ENCODE measurements around the gene SPDYE18. TPM values are rescaled to one million over a fixed set of nuclear protein-coding genes. Genes with fewer than 3 reads are reported as not detected.
"Not testable (repeated sequence)": the region's sequence is repeated elsewhere in the genome, so short reads cannot be mapped to it uniquely, and the experiment has no call there.

The SPDYE18 gene, protein sequence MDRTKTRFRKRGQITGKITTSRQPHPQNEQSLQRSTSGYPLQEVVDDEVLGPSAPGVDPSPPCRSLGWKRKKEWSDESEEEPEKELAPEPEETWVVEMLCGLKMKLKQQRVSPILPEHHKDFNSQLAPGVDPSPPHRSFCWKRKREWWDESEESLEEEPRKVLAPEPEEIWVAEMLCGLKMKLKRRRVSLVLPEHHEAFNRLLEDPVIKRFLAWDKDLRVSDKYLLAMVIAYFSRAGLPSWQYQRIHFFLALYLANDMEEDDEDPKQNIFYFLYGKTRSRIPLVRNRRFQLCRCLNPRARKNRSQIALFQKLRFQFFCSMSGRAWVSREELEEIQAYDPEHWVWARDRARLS
- total RNA-seq: 0.60 and 0.93 TPM in 2 replicates
- long read RNA-seq, partial matches to known transcripts: 0 of 2 reads
- long read RNA-seq, other reads (novel, unspliced or antisense): 2 of 2 reads

GRCh38 chr7:77062557-77062956, at the start of gene SPDYE18:
SPDYE18 (minus strand) TSS chr7:77062558; CDS start chr7:77060512, 2,046 bp downstream.
- H3K27me3 Mint-ChIP-seq; H3K4me3 Mint-ChIP-seq (ENCODE audit: low read depth); H3K36me3 Mint-ChIP-seq (ENCODE audit: insufficient read depth); DNase-seq (ENCODE audit: low spot score, unreplicated experiment); H3K9me3 Mint-ChIP-seq (ENCODE audit: low read depth); H3K4me1 Mint-ChIP-seq (ENCODE audit: low read depth); H3K27ac Mint-ChIP-seq: not testable (repeated sequence)

DNA sequence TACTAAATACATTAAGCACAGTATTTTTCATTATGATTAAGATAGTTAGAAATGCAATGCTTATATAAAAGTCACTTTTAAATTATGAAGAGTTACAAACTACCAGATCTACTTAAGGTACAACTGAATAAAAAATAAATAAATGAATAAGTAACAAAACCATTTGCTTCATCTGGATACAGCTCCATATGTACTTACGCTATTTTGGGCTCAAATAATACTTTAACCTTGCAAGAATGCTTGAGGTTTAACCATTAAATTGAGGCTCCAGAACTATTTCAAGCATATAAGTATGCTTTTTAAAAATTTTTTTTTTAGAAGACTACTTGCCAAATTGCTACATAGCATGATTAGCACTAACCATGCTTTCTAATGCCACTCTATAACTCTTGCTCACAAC, 46.0 kb upstream of the SPDYE18 start:
- H3K27me3 Mint-ChIP-seq; H3K27ac Mint-ChIP-seq; DNase-seq (ENCODE audit: low spot score, unreplicated experiment); H3K4me1 Mint-ChIP-seq (ENCODE audit: low read depth); H3K9me3 Mint-ChIP-seq (ENCODE audit: low read depth); H3K36me3 Mint-ChIP-seq (ENCODE audit: insufficient read depth); H3K4me3 Mint-ChIP-seq (ENCODE audit: low read depth): not testable (repeated sequence)

GRCh38 chr7:77107659-77108058, 45.3 kb upstream of the SPDYE18 start:
- not testable (repeated sequence) for H3K27ac Mint-ChIP-seq; H3K36me3 Mint-ChIP-seq (ENCODE audit: insufficient read depth); DNase-seq (ENCODE audit: low spot score, unreplicated experiment); H3K9me3 Mint-ChIP-seq (ENCODE audit: low read depth); H3K27me3 Mint-ChIP-seq; H3K4me1 Mint-ChIP-seq (ENCODE audit: low read depth); H3K4me3 Mint-ChIP-seq (ENCODE audit: low read depth)

- not testable (repeated sequence) for H3K27ac Mint-ChIP-seq; H3K4me1 Mint-ChIP-seq (ENCODE audit: low read depth); H3K36me3 Mint-ChIP-seq (ENCODE audit: insufficient read depth); H3K27me3 Mint-ChIP-seq; H3K9me3 Mint-ChIP-seq (ENCODE audit: low read depth); DNase-seq (ENCODE audit: low spot score, unreplicated experiment); H3K4me3 Mint-ChIP-seq (ENCODE audit: low read depth)
Observed at GRCh38 chr7:77105904-77106303, 43.5 kb upstream of the SPDYE18 start.

DNA sequence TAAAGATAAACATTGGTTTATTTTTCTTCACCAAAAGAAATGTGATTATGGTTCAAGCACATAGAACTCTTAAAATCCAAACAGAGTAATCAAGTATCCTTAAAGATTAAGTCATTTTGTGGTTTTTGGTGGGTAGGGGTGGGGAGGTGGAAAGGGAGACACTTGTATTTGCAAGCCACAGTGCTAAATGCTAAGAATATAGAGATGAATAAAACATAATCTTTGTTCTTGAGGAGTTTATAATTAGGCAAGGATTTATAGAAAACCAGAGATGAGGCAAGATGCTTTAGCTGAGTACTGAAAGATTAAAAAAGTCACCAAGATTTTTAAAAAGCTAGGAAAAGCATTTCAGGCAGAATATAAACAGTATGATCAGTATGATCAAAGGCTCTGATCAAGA, 40.3 kb upstream of the SPDYE18 start:
- H3K27me3 Mint-ChIP-seq; H3K4me1 Mint-ChIP-seq (ENCODE audit: low read depth); DNase-seq (ENCODE audit: low spot score, unreplicated experiment); H3K27ac Mint-ChIP-seq; H3K4me3 Mint-ChIP-seq (ENCODE audit: low read depth); H3K36me3 Mint-ChIP-seq (ENCODE audit: insufficient read depth); H3K9me3 Mint-ChIP-seq (ENCODE audit: low read depth): not testable (repeated sequence)

GRCh38 chr7:77101187-77101586, 38.8 kb upstream of the SPDYE18 start:
- DNase-seq (ENCODE audit: low spot score, unreplicated experiment); H3K4me1 Mint-ChIP-seq (ENCODE audit: low read depth); H3K9me3 Mint-ChIP-seq (ENCODE audit: low read depth); H3K4me3 Mint-ChIP-seq (ENCODE audit: low read depth); H3K36me3 Mint-ChIP-seq (ENCODE audit: insufficient read depth); H3K27me3 Mint-ChIP-seq; H3K27ac Mint-ChIP-seq: not testable (repeated sequence)

GRCh38 chr7:77100501-77100900, 38.1 kb upstream of the SPDYE18 start:
- not testable (repeated sequence) for H3K4me1 Mint-ChIP-seq (ENCODE audit: low read depth); DNase-seq (ENCODE audit: low spot score, unreplicated experiment); H3K4me3 Mint-ChIP-seq (ENCODE audit: low read depth); H3K9me3 Mint-ChIP-seq (ENCODE audit: low read depth); H3K27me3 Mint-ChIP-seq; H3K36me3 Mint-ChIP-seq (ENCODE audit: insufficient read depth); H3K27ac Mint-ChIP-seq

DNA sequence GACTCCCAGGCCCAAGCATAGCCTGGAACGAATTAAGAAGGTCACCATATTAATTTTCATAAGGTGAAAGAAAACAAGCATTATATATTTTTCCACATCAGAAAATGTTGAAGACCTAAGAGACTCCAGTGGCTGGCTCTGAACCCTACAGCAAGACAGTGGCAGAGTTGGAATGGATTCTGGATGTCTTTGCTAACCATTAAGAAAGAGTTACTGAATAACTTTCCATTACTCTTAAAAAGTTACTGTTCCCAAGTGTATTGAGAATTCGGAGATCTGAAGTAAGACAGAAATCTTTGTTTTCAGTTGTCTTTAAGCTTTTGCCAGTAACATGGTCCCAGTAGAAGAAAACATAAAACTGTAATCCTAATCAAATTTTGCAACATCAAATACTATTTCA, 29.9 kb upstream of the SPDYE18 start:
- DNase-seq (ENCODE audit: low spot score, unreplicated experiment); H3K4me1 Mint-ChIP-seq (ENCODE audit: low read depth); H3K27me3 Mint-ChIP-seq; H3K4me3 Mint-ChIP-seq (ENCODE audit: low read depth); H3K27ac Mint-ChIP-seq; H3K9me3 Mint-ChIP-seq (ENCODE audit: low read depth): not testable (repeated sequence)
- H3K36me3 Mint-ChIP-seq (ENCODE audit: insufficient read depth): peaks cover 26% of the 10 kb centered on the region

GRCh38 chr7:77082192-77082591, 19.8 kb upstream of the SPDYE18 start:
- not testable (repeated sequence) for DNase-seq (ENCODE audit: low spot score, unreplicated experiment); H3K27me3 Mint-ChIP-seq; H3K4me1 Mint-ChIP-seq (ENCODE audit: low read depth); H3K9me3 Mint-ChIP-seq (ENCODE audit: low read depth); H3K36me3 Mint-ChIP-seq (ENCODE audit: insufficient read depth); H3K27ac Mint-ChIP-seq; H3K4me3 Mint-ChIP-seq (ENCODE audit: low read depth)

GRCh38 chr7:77080236-77080635, 17.9 kb upstream of the SPDYE18 start:
- not testable (repeated sequence) for H3K4me3 Mint-ChIP-seq (ENCODE audit: low read depth); H3K27ac Mint-ChIP-seq; H3K4me1 Mint-ChIP-seq (ENCODE audit: low read depth); H3K27me3 Mint-ChIP-seq; H3K9me3 Mint-ChIP-seq (ENCODE audit: low read depth); H3K36me3 Mint-ChIP-seq (ENCODE audit: insufficient read depth); DNase-seq (ENCODE audit: low spot score, unreplicated experiment)

GRCh38 chr7:77079624-77080023, 17.3 kb upstream of the SPDYE18 start:
- not testable (repeated sequence) for H3K9me3 Mint-ChIP-seq (ENCODE audit: low read depth); H3K27ac Mint-ChIP-seq; H3K4me1 Mint-ChIP-seq (ENCODE audit: low read depth); DNase-seq (ENCODE audit: low spot score, unreplicated experiment); H3K27me3 Mint-ChIP-seq; H3K36me3 Mint-ChIP-seq (ENCODE audit: insufficient read depth); H3K4me3 Mint-ChIP-seq (ENCODE audit: low read depth)

DNA sequence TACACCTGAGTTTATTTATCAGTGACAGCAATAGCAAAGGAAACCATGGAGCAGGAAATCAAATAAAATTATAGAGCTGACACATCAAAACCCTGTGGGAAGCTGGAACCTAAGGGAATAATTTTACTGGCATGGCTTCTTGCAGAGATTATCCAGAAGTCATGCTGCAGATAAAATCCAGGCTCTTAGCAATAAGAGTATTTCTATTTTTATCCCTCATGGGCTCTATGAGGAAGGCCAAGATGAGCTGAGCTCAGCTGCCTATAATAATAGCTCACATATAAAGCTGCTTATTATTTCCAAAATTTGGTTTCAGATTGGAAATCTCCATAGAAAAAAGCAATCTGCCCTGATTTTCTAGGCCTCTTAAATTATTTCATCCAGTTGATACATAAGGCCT, 16.8 kb upstream of the SPDYE18 start:
- H3K27me3 Mint-ChIP-seq; DNase-seq (ENCODE audit: low spot score, unreplicated experiment): not testable (repeated sequence)

GRCh38 chr7:77077060-77077459, 14.7 kb upstream of the SPDYE18 start:
- H3K27ac Mint-ChIP-seq; H3K27me3 Mint-ChIP-seq; H3K4me3 Mint-ChIP-seq (ENCODE audit: low read depth); H3K36me3 Mint-ChIP-seq (ENCODE audit: insufficient read depth); DNase-seq (ENCODE audit: low spot score, unreplicated experiment); H3K9me3 Mint-ChIP-seq (ENCODE audit: low read depth); H3K4me1 Mint-ChIP-seq (ENCODE audit: low read depth): not testable (repeated sequence)

More for the DNA sequence above, 16.8 kb upstream of the SPDYE18 start:
- H3K4me1 Mint-ChIP-seq (ENCODE audit: low read depth); H3K4me3 Mint-ChIP-seq (ENCODE audit: low read depth); H3K9me3 Mint-ChIP-seq (ENCODE audit: low read depth); H3K27ac Mint-ChIP-seq; H3K36me3 Mint-ChIP-seq (ENCODE audit: insufficient read depth): not testable (repeated sequence)
